ENCODE results near the gene KRT6A.
"Not testable (repeated sequence)": the region's sequence is repeated elsewhere in the genome, so short reads cannot be mapped to it uniquely, and the experiment has no call there.

The KRT6A gene

GRCh38 chr12:52502877-52503276 is 9.8 kb upstream of the KRT6A start:
- no peak for DNase-seq (ENCODE audit: low spot score)

GRCh38 chr12:52501490-52501889 is 8.4 kb upstream of the KRT6A start:
- DNase-seq (ENCODE audit: low spot score) = no peak

- DNase-seq (ENCODE audit: low spot score) = not testable (repeated sequence)
These were observed 7.5 kb upstream of the KRT6A start for GRCh38 chr12:52500574-52500973.

- no peak for DNase-seq (ENCODE audit: low spot score)
These were observed 6.9 kb upstream of the KRT6A start for GRCh38 chr12:52499806-52500560.

GRCh38 chr12:52498946-52499345 is 5.9 kb upstream of the KRT6A start:
- no peak for DNase-seq (ENCODE audit: low spot score)

- no peak for DNase-seq (ENCODE audit: low spot score)
These were observed 4.9 kb upstream of the KRT6A start for GRCh38 chr12:52497975-52498374.

GRCh38 chr12:52496590-52497071 is 3.6 kb upstream of the KRT6A start:
- no peak for DNase-seq (ENCODE audit: low spot score)

GRCh38 chr12:52496054-52496453 is 3.0 kb upstream of the KRT6A start:
- no peak for DNase-seq (ENCODE audit: low spot score)

GRCh38 chr12:52495389-52495788 is 2.3 kb upstream of the KRT6A start:
- DNase-seq (ENCODE audit: low spot score) = no peak

GRCh38 chr12:52494518-52494917 is 1.5 kb upstream of the KRT6A start:
- no peak for DNase-seq (ENCODE audit: low spot score)

- no peak for DNase-seq (ENCODE audit: low spot score)
These were observed 1.0 kb upstream of the KRT6A start for GRCh38 chr12:52494100-52494499.

GRCh38 chr12:52492405-52492804 is 652 bp downstream of the KRT6A start:
- not testable (repeated sequence) for DNase-seq (ENCODE audit: low spot score)

- not testable (repeated sequence) for DNase-seq (ENCODE audit: low spot score)
These were observed 1.6 kb downstream of the KRT6A start for GRCh38 chr12:52491495-52491894.

- no peak for DNase-seq (ENCODE audit: low spot score)
These were observed 4.3 kb downstream of the KRT6A start for GRCh38 chr12:52488736-52489135.

- not testable (repeated sequence) for DNase-seq (ENCODE audit: low spot score)
These were observed 5.2 kb downstream of the KRT6A start for GRCh38 chr12:52487744-52488443.

- DNase-seq (ENCODE audit: low spot score) = no peak
These were observed 5.8 kb downstream of the KRT6A start for GRCh38 chr12:52487211-52487610.

- no peak for DNase-seq (ENCODE audit: low spot score)
These were observed 6.6 kb downstream of the KRT6A start for GRCh38 chr12:52486166-52487105.

- no peak for DNase-seq (ENCODE audit: low spot score)
These were observed 13.0 kb downstream of the KRT6A start for GRCh38 chr12:52480073-52480472.

- DNase-seq (ENCODE audit: low spot score) = no peak
These were observed 15.4 kb downstream of the KRT6A start for GRCh38 chr12:52477651-52478050.

- no peak for DNase-seq (ENCODE audit: low spot score)
These were observed 18.8 kb downstream of the KRT6A start for GRCh38 chr12:52474212-52474611.

- no peak for DNase-seq (ENCODE audit: low spot score)
These were observed 19.3 kb downstream of the KRT6A start, which contains the start of gene KRT6C for GRCh38 chr12:52473768-52474167. Gene KRT6C (minus strand): TSS chr12:52473805. CDS start chr12:52473737, 68 bp downstream.

- DNase-seq (ENCODE audit: low spot score) = no peak
These were observed 23.2 kb downstream of the KRT6A start for GRCh38 chr12:52469853-52470252.
